Gastroesophageal sphincter (tissue), 3 donors: ENCODE measurements around the gene CDK1.

ENCODE experiments used
- CTCF ChIP-seq, 4 experiments: fragments of 200-600 bp in 2 of 4; fragments of 450-650 bp in 2 of 4; sonication (generic) in 1 of 4; IDR thresholded peaks; one replicate each; pipeline ENCODE4 v1.5.1; 2017 to 2019; ENCODE audit warnings: antibody characterized with exemption in 4 of 4, mild to moderate bottlenecking in 2 of 4, moderate library complexity in 2 of 4
- EP300 ChIP-seq: sonication (generic); formaldehyde crosslinking; IDR thresholded peaks from one replicate; pipeline ENCODE4 v1.6.1; 2017; ENCODE audit warnings: antibody characterized with exemption, mild to moderate bottlenecking
- POLR2A ChIP-seq, 2 donors: fragments of 450-650 bp; IDR thresholded peaks; one replicate each; pipeline ENCODE4 v1.6.1; 2017; ENCODE audit warnings: antibody characterized with exemption in 2 of 2, mild to moderate bottlenecking in 2 of 2, moderate library complexity in 1 of 2
- POLR2AphosphoS5 ChIP-seq: sonication (generic); formaldehyde crosslinking; IDR thresholded peaks from one replicate; pipeline ENCODE4 v1.6.1; 2017; ENCODE audit warnings: antibody characterized with exemption

GRCh38 chr10:60789340-60789739 is 11.1 kb downstream of the CDK1 start:
- TF ChIP-seq POLR2A (IDR thresholded peaks at IDR 0.05) (no peak), CTCF (IDR thresholded peaks at IDR 0.05) (no peak), EP300 (no peak), POLR2AphosphoS5 (no peak)
